Measurements from ENCODE around the gene HNMT.
"Not testable (repeated sequence)": the region's sequence is repeated elsewhere in the genome, so short reads cannot be mapped to it uniquely, and the experiment has no call there.

The HNMT gene

GRCh38 chr2:137945229-137945628 lies 19.0 kb upstream of the HNMT start:
- FAIRE-seq (no peak), DNase-seq (ENCODE audit: low spot score) (no peak)

- no peak for FAIRE-seq
Observed at GRCh38 chr2:137946227-137946626, 18.0 kb upstream of the HNMT start.

GRCh38 chr2:137947032-137947727 lies 17.1 kb upstream of the HNMT start:
- FAIRE-seq = no peak
- no peak for DNase-seq (ENCODE audit: low spot score)

More at GRCh38 chr2:137946227-137946626, 18.0 kb upstream of the HNMT start:
- no peak for DNase-seq (ENCODE audit: low spot score)

- FAIRE-seq = no peak
- peak; percentile 48 for DNase-seq (ENCODE audit: low spot score)
Observed at GRCh38 chr2:137947728-137948336, 16.4 kb upstream of the HNMT start.

GRCh38 chr2:137948894-137949293 lies 15.4 kb upstream of the HNMT start:
- FAIRE-seq (no peak), DNase-seq (ENCODE audit: low spot score) (no peak)

- DNase-seq (ENCODE audit: low spot score) (no peak), FAIRE-seq (no peak)
Observed at GRCh38 chr2:137950238-137950637, 14.0 kb upstream of the HNMT start.

- DNase-seq (ENCODE audit: low spot score) (no peak), FAIRE-seq (no peak)
Observed at GRCh38 chr2:137951586-137951985, 12.7 kb upstream of the HNMT start.

- FAIRE-seq (no peak), DNase-seq (ENCODE audit: low spot score) (no peak)
Observed at GRCh38 chr2:137952586-137953129, 11.6 kb upstream of the HNMT start.

- DNase-seq (ENCODE audit: low spot score) (no peak), FAIRE-seq (no peak)
Observed at GRCh38 chr2:137955536-137955935, 8.7 kb upstream of the HNMT start.

- DNase-seq (ENCODE audit: low spot score) (peak; percentile 49), FAIRE-seq (no peak)
Observed at GRCh38 chr2:137957033-137957432, 7.2 kb upstream of the HNMT start.

GRCh38 chr2:137959166-137959565 lies 5.1 kb upstream of the HNMT start:
- no peak for FAIRE-seq
- no peak for DNase-seq (ENCODE audit: low spot score)

GRCh38 chr2:137960223-137960622 lies 4.0 kb upstream of the HNMT start:
- DNase-seq (ENCODE audit: low spot score) (no peak), FAIRE-seq (no peak)

- DNase-seq (ENCODE audit: low spot score) = no peak
- no peak for FAIRE-seq
Observed at GRCh38 chr2:137961602-137962001, 2.7 kb upstream of the HNMT start.

GRCh38 chr2:137963535-137964065 lies 673 bp upstream of the HNMT start:
- DNase-seq (ENCODE audit: low spot score) = no peak
- no peak for FAIRE-seq

- DNase-seq (ENCODE audit: low spot score) = no peak
- FAIRE-seq = no peak
Observed at GRCh38 chr2:137964859-137965459, 686 bp downstream of the HNMT start.

- DNase-seq (ENCODE audit: low spot score) (no peak), FAIRE-seq (no peak)
Observed at GRCh38 chr2:137966043-137966442, 1.8 kb downstream of the HNMT start.

- no peak for DNase-seq (ENCODE audit: low spot score)
- FAIRE-seq = no peak
Observed at GRCh38 chr2:137967042-137967441, 2.8 kb downstream of the HNMT start.

GRCh38 chr2:137968477-137969417 lies 4.5 kb downstream of the HNMT start:
- DNase-seq (ENCODE audit: low spot score) = no peak
- no peak for FAIRE-seq

- FAIRE-seq = no peak
- peak; percentile 20 for DNase-seq (ENCODE audit: low spot score)
Observed at GRCh38 chr2:137969418-137969765, 5.1 kb downstream of the HNMT start.

GRCh38 chr2:137969876-137970275 lies 5.6 kb downstream of the HNMT start:
- FAIRE-seq (no peak), DNase-seq (ENCODE audit: low spot score) (no peak)

- not testable (repeated sequence) for DNase-seq (ENCODE audit: low spot score); FAIRE-seq
Observed at GRCh38 chr2:137971259-137971658, 7.0 kb downstream of the HNMT start.
